Epidermal melanocyte (primary cell): ENCODE data around the gene CALN1.
"Not testable (repeated sequence)": the region's sequence is repeated elsewhere in the genome, so short reads cannot be mapped to it uniquely, and the experiment has no call there.

Experiments used
- DNase-seq: peaks from one replicate; pipeline ENCODE4 v3.0.0; 2011; ENCODE audit warnings: low spot score; ENCODE audit not compliant: insufficient read length

The CALN1 gene

GRCh38 chr7:72412121-72412618 is at the start of gene CALN1:
CALN1 (minus strand) TSS chr7:72412338.
- DNase-seq = not testable (repeated sequence)

GRCh38 chr7:72453471-72453870 is 41.3 kb upstream of the CALN1 start:
- DNase-seq = no peak

- DNase-seq = no peak
Observed at GRCh38 chr7:72447465-72448204, 35.5 kb upstream of the CALN1 start.

DNA sequence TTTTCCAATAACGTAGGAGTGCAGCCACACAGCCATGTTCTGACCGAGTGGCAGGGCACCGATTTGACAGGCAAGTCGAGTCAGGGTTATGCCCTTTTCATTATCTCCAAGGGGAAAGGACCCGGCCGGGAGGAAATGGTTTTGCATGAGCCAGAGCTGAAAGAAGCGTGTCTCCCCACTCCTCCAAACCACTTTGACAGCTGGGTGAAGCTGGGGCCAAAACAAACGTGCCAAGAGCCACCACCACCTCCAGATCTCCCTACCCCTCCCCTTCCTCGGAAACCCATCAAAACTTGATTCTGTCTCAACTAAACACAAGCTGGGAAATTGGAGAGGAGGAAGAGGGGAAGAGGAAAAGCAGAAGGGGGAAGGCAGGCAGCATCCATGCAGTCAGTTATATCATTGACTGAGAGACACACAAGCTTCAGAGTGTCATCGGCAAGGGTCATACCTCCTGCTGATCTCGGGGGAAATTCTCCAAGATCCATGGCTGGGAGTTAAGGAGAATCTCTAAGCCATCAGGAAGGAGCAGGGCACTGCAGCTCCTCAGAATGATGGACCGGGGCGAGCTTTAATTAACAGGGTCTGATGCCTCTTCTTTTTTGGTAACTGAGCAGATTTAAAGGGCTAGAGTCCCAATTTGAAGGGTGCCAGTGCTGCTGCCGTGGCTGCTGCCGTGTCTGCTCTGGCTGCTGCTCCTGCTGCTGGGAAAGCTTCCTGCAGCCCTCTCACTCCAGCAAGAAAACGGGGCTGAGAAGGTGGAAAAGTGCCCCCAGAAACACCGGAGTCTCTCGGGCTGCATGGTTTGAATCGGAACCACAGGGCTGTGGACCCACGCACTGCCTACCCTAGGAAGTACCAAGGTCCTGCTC is 34.7 kb upstream of the CALN1 start:
- no peak for DNase-seq

DNA sequence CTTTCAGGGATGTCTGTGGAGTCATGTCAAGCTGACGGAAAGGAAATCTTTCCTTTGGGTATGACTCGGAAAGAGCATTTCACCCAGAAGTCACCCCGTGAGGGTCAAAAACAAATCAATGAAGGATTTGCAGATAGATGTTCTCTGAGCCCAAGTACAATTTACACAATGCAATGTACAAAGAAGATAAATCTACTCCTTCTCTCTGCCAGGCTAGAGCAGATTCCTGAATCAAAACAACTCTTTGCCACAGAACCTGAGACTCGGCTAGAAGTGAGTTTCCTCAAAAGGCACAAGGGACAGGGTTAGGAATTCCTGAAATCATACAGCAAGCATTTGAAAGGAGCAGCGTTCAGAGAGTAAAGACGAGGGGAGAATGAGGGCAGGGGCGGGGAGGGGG is 34.0 kb upstream of the CALN1 start:
- no peak for DNase-seq

- no peak for DNase-seq
Observed at GRCh38 chr7:72445580-72445979, 33.4 kb upstream of the CALN1 start.

DNA sequence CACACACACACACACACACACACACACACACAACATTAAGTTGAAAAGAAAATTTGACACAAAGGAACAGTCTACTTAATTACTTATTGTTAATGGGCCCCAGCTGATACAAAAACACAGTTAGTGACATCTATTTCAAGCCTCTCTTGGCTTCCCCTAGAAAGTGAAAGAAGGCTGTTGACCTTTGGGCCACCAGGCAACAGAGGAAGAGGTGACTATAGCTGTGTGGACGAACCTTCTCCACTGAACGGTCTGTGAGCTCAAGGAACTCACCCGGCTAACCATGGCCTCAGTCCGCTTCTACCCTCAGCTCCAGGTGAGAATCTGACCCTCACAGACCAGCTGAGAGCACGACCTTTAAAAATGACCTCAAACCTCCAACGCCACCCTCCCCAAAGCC is 32.9 kb upstream of the CALN1 start:
- DNase-seq = no peak

DNA sequence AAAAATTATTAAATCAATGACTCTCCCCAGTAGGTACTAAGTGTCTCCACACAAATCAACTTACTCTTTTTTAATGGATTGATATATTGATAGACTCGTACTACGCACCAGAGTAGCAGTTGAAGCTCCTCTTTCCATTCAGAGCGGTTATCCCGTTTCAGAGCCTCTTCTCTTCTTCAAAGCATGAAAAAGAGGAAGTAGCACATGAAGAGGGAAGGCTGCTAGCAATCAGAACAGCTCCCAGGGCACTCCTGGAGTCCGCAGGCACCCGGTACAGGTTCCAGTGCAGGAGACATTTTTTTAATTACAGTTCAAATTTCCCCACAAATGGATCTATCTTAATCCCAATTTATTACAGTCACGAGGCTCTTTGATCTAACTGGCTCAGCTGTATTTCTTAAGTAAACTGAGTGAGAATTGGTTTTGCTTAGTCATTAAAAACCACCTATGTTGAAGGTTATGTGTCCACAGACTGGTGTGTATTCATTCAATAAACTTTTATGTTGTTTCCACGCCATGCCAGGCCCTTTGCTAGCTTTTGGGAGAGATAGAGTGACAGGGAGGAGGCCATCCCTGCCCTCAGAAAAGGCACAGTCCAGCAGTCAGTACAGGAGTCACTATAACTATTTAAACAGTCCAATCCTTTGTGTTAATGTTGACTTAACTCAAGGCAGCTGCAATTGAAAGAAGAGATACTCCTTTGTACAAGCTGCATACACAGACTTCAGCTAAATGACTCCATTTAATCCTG is 32.1 kb upstream of the CALN1 start:
- no peak for DNase-seq

DNA sequence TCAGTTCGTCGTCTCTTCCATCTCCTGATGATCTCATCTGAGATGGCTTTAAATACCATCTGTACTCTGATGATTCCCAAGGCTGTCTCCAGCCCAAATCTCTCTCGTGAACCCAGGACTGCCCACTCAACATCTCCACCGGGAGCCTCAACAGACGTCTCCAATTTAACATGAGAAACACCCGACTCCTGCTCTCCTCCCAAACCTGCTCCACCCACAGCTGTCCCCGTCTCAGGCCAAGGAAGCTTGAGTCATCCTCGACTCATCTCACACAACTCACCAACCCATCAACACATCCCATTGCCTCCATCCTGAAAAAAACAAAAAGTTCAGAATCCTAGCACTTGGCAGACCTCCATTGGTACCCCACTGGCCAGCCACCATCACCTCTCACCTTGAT is 29.7 kb upstream of the CALN1 start:
- DNase-seq = no peak

GRCh38 chr7:72438491-72438890 is 26.4 kb upstream of the CALN1 start:
- DNase-seq = no peak

DNA sequence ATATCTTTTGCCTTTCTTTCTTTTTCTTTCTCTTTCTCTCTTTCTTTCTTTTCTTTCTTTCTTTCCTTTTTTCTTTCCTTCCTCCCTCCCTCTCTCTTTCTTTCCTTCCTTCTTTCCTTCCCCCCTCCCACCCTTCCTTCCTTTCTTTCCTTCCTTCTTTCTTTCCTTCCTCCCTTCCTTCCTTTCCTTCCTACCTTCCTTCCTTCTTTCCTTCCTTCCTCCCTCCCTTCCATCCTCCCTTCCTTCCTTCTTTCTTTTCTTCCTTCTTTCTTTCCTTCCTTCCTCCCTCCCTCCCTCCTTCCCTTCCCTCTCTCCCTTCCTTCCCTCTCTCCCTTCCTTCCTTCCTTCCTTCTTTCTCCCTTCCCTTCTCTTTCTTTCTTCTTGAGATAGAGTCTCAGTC is 25.5 kb upstream of the CALN1 start:
- DNase-seq = no peak

GRCh38 chr7:72437061-72437585 is 25.0 kb upstream of the CALN1 start:
- no peak for DNase-seq

DNA sequence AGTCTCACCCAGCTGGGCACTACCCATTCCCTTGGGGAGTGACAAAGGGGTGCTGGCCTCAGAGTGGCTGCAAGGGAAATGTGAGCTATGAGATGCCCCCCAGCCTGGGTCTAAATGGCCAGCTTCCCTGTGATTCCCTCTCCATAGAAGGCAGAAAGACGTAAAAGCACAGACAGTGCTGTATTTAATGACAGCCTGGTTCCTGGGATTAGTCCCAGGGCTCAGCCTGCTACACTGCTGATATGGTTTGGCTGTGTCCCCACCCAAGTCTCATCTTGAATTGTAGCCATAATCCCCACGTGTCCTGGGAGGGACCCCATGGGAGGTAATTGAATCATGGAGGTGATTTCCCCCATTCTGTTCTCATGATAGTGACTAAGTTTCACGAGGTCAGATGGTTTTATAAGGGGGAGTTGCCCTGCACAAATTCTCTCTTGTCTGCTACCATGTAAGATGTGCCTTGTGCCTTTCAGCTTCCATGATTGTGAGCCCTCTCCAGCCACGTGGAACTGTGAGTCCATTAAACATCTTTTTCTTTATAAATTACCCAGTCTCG is 23.9 kb upstream of the CALN1 start:
- no peak for DNase-seq

DNA sequence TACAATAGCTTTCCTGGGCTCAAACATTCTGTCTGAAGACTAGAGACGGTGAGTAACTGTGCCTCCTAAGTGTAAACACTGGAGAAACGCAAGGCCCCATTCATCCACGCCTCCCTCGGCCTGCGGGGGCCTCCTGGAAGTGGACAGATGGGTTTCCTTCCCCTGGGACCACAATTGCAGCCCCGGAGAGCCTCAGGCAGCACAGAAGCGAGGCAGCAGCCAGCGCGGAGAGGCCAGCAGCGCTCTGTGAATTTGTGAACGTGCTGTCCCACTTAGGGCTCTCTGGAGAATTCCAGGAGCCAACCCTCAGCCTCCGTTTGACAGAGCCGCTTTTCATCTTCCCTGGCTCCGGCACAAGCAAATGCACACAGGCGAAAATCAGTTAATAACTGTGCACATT is 23.2 kb upstream of the CALN1 start:
- DNase-seq = no peak

DNA sequence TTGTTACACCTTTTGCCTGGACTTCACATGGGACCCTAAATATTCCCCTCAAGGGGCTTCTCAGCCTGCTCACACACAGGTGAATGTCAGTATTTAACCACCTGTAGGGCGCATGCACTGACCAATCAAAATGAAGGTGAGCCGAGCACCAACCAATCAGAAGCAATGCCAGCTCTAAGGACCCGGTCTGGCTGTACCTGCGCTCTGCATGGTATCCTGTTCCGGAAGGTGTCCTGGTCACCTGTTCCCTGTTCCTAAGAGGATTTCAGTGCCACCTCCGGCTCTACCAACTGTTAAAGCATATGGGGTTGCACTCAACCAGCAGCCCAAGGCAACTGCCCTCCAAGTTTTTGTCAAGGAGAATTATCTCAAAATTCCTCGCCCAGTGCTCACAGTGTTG is 18.4 kb upstream of the CALN1 start:
- DNase-seq = no peak

- no peak for DNase-seq
Observed at GRCh38 chr7:72429316-72429715, 17.2 kb upstream of the CALN1 start.

DNA sequence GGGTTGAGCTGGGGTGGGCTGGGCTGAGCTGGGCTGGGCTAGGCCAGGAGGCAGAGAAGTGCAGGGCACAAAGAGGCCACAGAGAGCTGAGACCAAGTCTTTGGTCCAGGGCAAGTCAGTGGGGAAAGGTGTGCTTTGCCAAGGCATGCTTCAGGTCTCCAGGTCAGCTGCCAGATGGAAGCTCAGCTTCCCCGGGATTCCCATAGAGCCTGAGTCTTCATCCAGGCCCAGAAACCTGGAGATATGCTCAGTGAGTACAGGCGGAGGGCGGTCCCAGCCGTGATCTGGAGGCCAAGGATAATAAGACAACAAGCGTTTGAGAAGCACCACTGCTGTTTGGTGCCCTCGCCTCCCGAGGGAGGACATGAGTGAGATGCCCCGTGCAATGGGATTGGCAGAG is 4.7 kb upstream of the CALN1 start:
- no peak for DNase-seq

- no peak for DNase-seq
Observed at GRCh38 chr7:72415586-72415985, 3.4 kb upstream of the CALN1 start.

DNA sequence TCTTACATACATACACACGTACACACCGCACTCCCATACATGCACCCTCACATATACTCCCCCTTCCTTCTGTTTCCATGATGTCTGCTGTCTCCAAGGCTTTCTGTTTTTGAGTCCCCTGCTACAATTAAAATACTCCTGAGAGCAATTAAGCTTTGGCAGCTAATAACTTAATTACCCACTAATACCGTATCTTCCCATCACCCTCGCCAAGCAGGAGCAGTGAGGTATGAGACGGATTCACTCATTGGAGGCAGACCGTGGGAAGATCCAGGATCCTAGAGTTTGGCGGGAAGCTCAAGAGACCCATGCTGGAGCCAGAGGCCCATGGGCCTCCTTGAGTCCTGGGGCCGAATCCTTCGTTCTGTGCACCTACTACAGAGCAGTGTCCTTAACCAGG is 1.7 kb upstream of the CALN1 start:
- no peak for DNase-seq

DNA sequence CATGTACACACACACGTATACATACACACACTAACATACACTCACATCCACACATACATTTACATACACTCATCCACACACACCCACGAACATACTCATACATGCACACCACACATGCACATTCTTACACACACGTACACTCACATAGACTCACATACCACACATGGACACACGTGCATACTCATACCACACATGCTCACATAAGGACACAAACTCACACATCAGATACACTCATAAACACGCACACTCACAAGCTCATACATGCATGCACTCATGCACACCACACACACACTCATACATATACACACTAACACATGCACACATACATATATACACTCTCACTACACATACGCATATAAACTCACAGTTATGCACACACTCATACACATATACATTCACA is 1.2 kb upstream of the CALN1 start:
- DNase-seq = no peak

DNA sequence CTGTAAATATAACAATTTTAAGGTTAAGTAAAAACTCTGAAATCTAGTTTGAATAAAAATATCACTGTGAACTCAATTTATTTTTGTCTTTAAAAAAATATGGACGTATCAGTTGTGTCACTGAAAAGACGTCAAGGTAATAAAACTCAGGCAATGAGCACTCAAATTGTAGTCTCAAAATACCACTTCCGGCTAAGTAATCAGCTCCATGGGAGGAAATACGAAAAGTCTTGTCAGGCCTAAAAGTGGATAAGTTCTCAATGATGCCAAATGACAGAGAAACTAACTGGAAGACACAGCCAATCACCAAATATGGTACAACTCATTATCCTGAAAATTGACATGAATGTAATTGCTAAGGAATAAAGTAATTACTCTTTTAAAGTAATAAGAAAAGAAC is 719 bp downstream of the CALN1 start:
- DNase-seq = no peak
